Measurements from ENCODE around the gene HUNK. TPM values are rescaled to one million over a fixed set of nuclear protein-coding genes. Genes with fewer than 3 reads are reported as not detected.

The HUNK gene
- total and polyA plus RNA-seq, 2 of the 8 experiments (the other 6 are each of a cell fraction or from before 2014, with no cell fraction given), result 1.9 to 10.2 TPM

DNA sequence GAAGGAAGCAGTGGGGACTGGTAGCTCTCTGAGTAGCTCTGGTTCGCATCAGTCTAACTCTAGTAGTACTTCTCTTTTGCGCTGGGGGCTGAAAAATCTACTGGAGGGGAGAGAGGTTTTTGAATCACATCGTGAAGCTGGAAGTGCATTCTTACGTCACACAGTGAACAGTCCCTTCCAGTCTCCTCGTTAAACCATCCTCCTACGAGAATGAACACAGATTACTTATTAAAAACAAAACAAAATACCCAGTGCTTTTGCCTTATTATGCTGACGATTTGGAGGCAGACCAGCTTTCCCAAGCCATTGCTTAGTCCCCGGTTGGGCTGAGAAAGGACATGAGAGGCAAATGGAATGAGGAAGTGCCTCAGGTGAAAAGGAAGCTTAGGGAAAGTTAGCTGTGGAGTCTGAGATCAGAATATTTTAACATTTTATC lies 16.1 kb downstream of the HUNK start:
- no peaks in the 10 kb centered on the region for H3K36me3 ChIP-seq (ENCODE audit: control insufficient read depth in 2 of 4, insufficient read depth in 4 of 4, low read length in 3 of 4)

More for the DNA sequence above, 16.1 kb downstream of the HUNK start:
- Histone ChIP-seq H3K27me3 (replicated peaks in 1 of 4; ENCODE audit: control insufficient read depth in 3 of 4, extremely low read depth in 1 of 4, insufficient read depth in 3 of 4, low read length in 3 of 4) (no peaks in the 10 kb centered on the region), H2AFZ (ENCODE audit: low read length) (0 out of 2 replicates have a peak overlapping the region, but pooled peaks have one; percentile 47), H3K4me1 (replicated peaks in 1 of 4; ENCODE audit: control insufficient read depth in 3 of 4, insufficient read depth in 4 of 4, low read length in 3 of 4) (peaks cover 7 to 12% (median 8%) of the 10 kb centered on the region in 4 experiments), H3K23me2 (ENCODE audit: low read depth, low read length) (no peaks in the 10 kb centered on the region), H3K79me2 (ENCODE audit: control insufficient read depth in 1 of 2, insufficient read depth in 2 of 2, low read length in 2 of 2) (peaks cover 0 to 7% of the 10 kb centered on the region in 2 experiments; a peak in 1 of 4 replicates), H2BK15ac (ENCODE audit: low read length) (no peak overlapping the region), H4K20me1 (replicated peaks in 1 of 2; ENCODE audit: control insufficient read depth in 1 of 2, insufficient read depth in 2 of 2, low read length in 2 of 2) (no peaks in the 10 kb centered on the region), H2BK5ac (ENCODE audit: low read depth, low read length) (0 out of 2 replicates have a peak overlapping the region, but pooled peaks have one; percentile 22), H3K23ac (ENCODE audit: insufficient read length) (no peak overlapping the region), H3K79me1 (ENCODE audit: low read depth, low read length) (0 out of 2 replicates have a peak, but pooled peaks cover 7% of the 10 kb centered on the region), H3K9ac (replicated peaks in 1 of 4; ENCODE audit: extremely low read depth in 1 of 4, low read depth in 3 of 4, low read length in 3 of 4) (peak overlapping the region in 1 of 4 experiments; percentile 44; a peak in 1 of 7 replicates), H3K14ac (ENCODE audit: insufficient read length) (no peak overlapping the region), H2BK20ac (ENCODE audit: low read length) (no peak overlapping the region), H3K9me3 (ENCODE audit: insufficient read depth in 2 of 2, low read depth in 1 of 2, low read length in 1 of 2) (no peaks in the 10 kb centered on the region), H3K56ac (replicated peaks; ENCODE audit: insufficient read length, low read depth, low read length) (no peak overlapping the region), H3K4me2 (ENCODE audit: insufficient read depth in 1 of 2, low read depth in 2 of 2, low read length in 2 of 2) (peak overlapping the region; percentile 52 to 56), H2BK120ac (replicated peaks; ENCODE audit: low read depth, low read length) (no peak overlapping the region), H2BK12ac (ENCODE audit: low read depth, low read length) (peak overlapping the region; percentile 45; the same call in 1 of the 2 replicates), H3K4me3 (ENCODE audit: extremely low read depth in 1 of 4, insufficient read depth in 2 of 4, low read depth in 3 of 4, low read length in 4 of 4) (peak overlapping the region in 1 of 4 experiments; percentile 37; a peak in 2 of 8 replicates), H2AK5ac (ENCODE audit: low read depth, low read length) (0 out of 2 replicates have a peak overlapping the region, but pooled peaks have one; percentile 33), H4K8ac (ENCODE audit: extremely low read depth, insufficient read depth, low read length) (no peak overlapping the region), H3K27ac (ENCODE audit: low read depth, low read length) (no peak overlapping the region), H3K4ac (replicated peaks; ENCODE audit: insufficient read length, low read depth, low read length) (no peak overlapping the region), H3K18ac (ENCODE audit: extremely low read depth, low read length) (no peak overlapping the region), H4K91ac (replicated peaks; ENCODE audit: insufficient read length, low read length) (no peak overlapping the region), H4K5ac (ENCODE audit: insufficient read length, low read depth, low read length) (no peak overlapping the region)
- DNase-seq (ENCODE audit: low read depth in 1 of 2, low spot score in 2 of 2) (no peak), FAIRE-seq (peak; percentile 73)
- WGBS, 2 experiments (ENCODE audit: extremely low coverage in 1 of 2, insufficient coverage in 1 of 2, insufficient read length in 1 of 2, insufficient replicate concordance in 2 of 2, low coverage in 1 of 2, low lambda C conversion rate in 2 of 2, missing lambda C conversion rate in 1 of 2), result 35% methylated on average over 8 of the region's 8 CpGs; no CpG with 5 or more reads in 1 of the 2 experiments
- ChIA-PET POLR2A (ENCODE audit: partially characterized antibody) (interaction anchor here (0.7 to 1.8 kb wide), 2 partner anchors 12 to 14 kb away, joined by 3 to 6 read pairs; no protein-coding TSS in a partner anchor), CTCF (ENCODE audit: partially characterized antibody) (interaction anchor here (0.9 to 2.5 kb wide), 7 partner anchors 9 to 375 kb away, joined by 3 to 7 read pairs (median 4); partner anchors contain the start of gene HUNK)
- TF ChIP-seq ASH2L (IDR thresholded peaks at IDR 0.05; ENCODE audit: low read length) (peak; percentile 26), HDAC2 (IDR thresholded peaks at IDR 0.05; ENCODE audit: borderline replicate concordance in 1 of 2, low read depth in 2 of 2, low read length in 2 of 2) (no peak)
